Activated CD8-positive, alpha-beta memory T cell treated with anti-CD3 and anti-CD28 coated beads, Interleukin-2, amount 50 U/mL, for 1 hour (primary cell): ENCODE data around the gene LUC7L3.

ENCODE experiments used
- DNase-seq: peaks from one replicate; pipeline ENCODE4 v3.0.0-alpha.2; 2020; ENCODE audit errors: extremely low read depth

LUC7L3 gene

GRCh38 chr17:50749245-50749644, 29.8 kb downstream of the LUC7L3 start:
- no peak for DNase-seq

- DNase-seq, result no peak
These were observed 35.1 kb downstream of the LUC7L3 start for GRCh38 chr17:50754521-50754920.

GRCh38 chr17:50758524-50758923, 39.1 kb downstream of the LUC7L3 start:
- no peak for DNase-seq

- no peak for DNase-seq
These were observed 39.7 kb downstream of the LUC7L3 start for GRCh38 chr17:50758989-50759544.

- no peak for DNase-seq
These were observed 42.8 kb downstream of the LUC7L3 start for GRCh38 chr17:50762177-50762576.

- no peak for DNase-seq
These were observed 44.5 kb downstream of the LUC7L3 start for GRCh38 chr17:50763716-50764475.

- no peak for DNase-seq
These were observed 45.3 kb downstream of the LUC7L3 start for GRCh38 chr17:50764734-50765149.

GRCh38 chr17:50765454-50766221, 46.2 kb downstream of the LUC7L3 start:
- DNase-seq, result no peak

GRCh38 chr17:50766222-50767023, 47.0 kb downstream of the LUC7L3 start:
- DNase-seq, result no peak

GRCh38 chr17:50767030-50767429, 47.6 kb downstream of the LUC7L3 start:
- DNase-seq, result no peak

- no peak for DNase-seq
These were observed 48.0 kb downstream of the LUC7L3 start, which contains the start of gene ANKRD40CL for GRCh38 chr17:50767446-50767845. ANKRD40CL (minus strand) TSS chr17:50767518; CDS start chr17:50766913, 605 bp downstream.

GRCh38 chr17:50768346-50768761, 49.0 kb downstream of the LUC7L3 start:
- no peak for DNase-seq

GRCh38 chr17:50769884-50770283, 50.5 kb downstream of the LUC7L3 start:
- no peak for DNase-seq

- no peak for DNase-seq
These were observed 50.9 kb downstream of the LUC7L3 start for GRCh38 chr17:50770346-50770745.

GRCh38 chr17:50771991-50772785, 52.8 kb downstream of the LUC7L3 start:
- DNase-seq, result no peak

GRCh38 chr17:50774225-50774803, 54.9 kb downstream of the LUC7L3 start:
- no peak for DNase-seq

- no peak for DNase-seq
These were observed 56.5 kb downstream of the LUC7L3 start for GRCh38 chr17:50775926-50776325.

GRCh38 chr17:50778471-50778870, 59.1 kb downstream of the LUC7L3 start:
- DNase-seq, result no peak

- DNase-seq, result no peak
These were observed 59.6 kb downstream of the LUC7L3 start for GRCh38 chr17:50778988-50779387.

- no peak for DNase-seq
These were observed 60.4 kb downstream of the LUC7L3 start for GRCh38 chr17:50779747-50780353.
